Measurements from ENCODE around the gene CCDC148. TPM values are rescaled to one million over a fixed set of nuclear protein-coding genes. Genes with fewer than 3 reads are reported as not detected.

The CCDC148 gene
- total RNA-seq, 1 experiment from 2014 or later = 2.1 TPM

GRCh38 chr2:158381978-158382377, 74.6 kb downstream of the CCDC148 start (continued):
- TF ChIP-seq, protein P1, sequence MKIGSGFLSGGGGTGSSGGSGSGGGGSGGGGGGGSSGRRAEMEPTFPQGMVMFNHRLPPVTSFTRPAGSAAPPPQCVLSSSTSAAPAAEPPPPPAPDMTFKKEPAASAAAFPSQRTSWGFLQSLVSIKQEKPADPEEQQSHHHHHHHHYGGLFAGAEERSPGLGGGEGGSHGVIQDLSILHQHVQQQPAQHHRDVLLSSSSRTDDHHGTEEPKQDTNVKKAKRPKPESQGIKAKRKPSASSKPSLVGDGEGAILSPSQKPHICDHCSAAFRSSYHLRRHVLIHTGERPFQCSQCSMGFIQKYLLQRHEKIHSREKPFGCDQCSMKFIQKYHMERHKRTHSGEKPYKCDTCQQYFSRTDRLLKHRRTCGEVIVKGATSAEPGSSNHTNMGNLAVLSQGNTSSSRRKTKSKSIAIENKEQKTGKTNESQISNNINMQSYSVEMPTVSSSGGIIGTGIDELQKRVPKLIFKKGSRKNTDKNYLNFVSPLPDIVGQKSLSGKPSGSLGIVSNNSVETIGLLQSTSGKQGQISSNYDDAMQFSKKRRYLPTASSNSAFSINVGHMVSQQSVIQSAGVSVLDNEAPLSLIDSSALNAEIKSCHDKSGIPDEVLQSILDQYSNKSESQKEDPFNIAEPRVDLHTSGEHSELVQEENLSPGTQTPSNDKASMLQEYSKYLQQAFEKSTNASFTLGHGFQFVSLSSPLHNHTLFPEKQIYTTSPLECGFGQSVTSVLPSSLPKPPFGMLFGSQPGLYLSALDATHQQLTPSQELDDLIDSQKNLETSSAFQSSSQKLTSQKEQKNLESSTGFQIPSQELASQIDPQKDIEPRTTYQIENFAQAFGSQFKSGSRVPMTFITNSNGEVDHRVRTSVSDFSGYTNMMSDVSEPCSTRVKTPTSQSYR (CRISPR knock-in tag; IDR thresholded peaks at IDR 0.05) = no peak
- TF ChIP-seq ZNF396 (CRISPR knock-in tag; IDR thresholded peaks at IDR 0.05; ENCODE audit: borderline replicate concordance) (no peak), FOXP4 (CRISPR knock-in tag; IDR thresholded peaks at IDR 0.05) (no peak), GTF2I (CRISPR knock-in tag; conservative IDR thresholded peaks at IDR 0.05) (no peak)
- TF ChIP-seq, protein P2, sequence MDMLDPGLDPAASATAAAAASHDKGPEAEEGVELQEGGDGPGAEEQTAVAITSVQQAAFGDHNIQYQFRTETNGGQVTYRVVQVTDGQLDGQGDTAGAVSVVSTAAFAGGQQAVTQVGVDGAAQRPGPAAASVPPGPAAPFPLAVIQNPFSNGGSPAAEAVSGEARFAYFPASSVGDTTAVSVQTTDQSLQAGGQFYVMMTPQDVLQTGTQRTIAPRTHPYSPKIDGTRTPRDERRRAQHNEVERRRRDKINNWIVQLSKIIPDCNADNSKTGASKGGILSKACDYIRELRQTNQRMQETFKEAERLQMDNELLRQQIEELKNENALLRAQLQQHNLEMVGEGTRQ (CRISPR knock-in tag; IDR thresholded peaks at IDR 0.05) = no peak

DNA sequence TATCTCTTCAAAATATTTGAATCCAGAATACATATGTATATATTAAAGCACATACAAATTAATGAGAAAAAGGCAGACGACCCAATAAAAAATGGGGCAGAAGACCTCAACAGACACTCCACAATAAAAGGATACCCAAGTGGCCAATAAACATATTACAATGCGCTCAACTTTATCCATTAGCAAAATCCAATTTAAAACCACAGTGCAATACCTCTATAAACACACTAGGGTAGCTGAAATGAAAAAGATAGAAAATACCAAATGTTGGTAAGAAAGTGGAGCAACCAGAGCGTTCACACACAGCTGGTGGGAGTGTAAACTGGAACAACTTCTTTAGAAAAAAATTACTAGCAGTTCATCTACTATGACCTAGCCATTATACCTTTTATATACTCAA, 75.3 kb downstream of the CCDC148 start:
- no peak for ATAC-seq

More for the DNA sequence above, 75.3 kb downstream of the CCDC148 start:
- Mint-ChIP-seq H3K27me3 (ENCODE audit: low read depth) (peaks cover 4% of the 10 kb centered on the region), H3K4me3 (no peak overlapping the region), H3K27ac (no peak overlapping the region), H3K36me3 (0 out of 2 replicates have a peak, but pooled peaks cover 2% of the 10 kb centered on the region), H3K4me1 (no peaks in the 10 kb centered on the region), H3K9me3 (peaks cover 16% of the 10 kb centered on the region)
- CTCF ChIA-PET = no interaction called here
- TF ChIP-seq, protein P3, sequence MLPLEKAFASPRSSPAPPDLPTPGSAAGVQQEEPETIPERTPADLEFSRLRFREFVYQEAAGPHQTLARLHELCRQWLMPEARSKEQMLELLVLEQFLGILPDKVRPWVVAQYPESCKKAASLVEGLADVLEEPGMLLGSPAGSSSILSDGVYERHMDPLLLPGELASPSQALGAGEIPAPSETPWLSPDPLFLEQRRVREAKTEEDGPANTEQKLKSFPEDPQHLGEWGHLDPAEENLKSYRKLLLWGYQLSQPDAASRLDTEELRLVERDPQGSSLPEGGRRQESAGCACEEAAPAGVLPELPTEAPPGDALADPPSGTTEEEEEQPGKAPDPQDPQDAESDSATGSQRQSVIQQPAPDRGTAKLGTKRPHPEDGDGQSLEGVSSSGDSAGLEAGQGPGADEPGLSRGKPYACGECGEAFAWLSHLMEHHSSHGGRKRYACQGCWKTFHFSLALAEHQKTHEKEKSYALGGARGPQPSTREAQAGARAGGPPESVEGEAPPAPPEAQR (CRISPR knock-in tag; IDR thresholded peaks at IDR 0.05) = no peak
- TF ChIP-seq, protein P4, sequence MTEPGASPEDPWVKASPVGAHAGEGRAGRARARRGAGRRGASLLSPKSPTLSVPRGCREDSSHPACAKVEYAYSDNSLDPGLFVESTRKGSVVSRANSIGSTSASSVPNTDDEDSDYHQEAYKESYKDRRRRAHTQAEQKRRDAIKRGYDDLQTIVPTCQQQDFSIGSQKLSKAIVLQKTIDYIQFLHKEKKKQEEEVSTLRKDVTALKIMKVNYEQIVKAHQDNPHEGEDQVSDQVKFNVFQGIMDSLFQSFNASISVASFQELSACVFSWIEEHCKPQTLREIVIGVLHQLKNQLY (CRISPR knock-in tag; IDR thresholded peaks at IDR 0.05) = no peak
- TF ChIP-seq ZNF396 (CRISPR knock-in tag; IDR thresholded peaks at IDR 0.05; ENCODE audit: borderline replicate concordance) (no peak), E2F5 (CRISPR knock-in tag; IDR thresholded peaks at IDR 0.05) (no peak), RORB (CRISPR knock-in tag; IDR thresholded peaks at IDR 0.05) (no peak), IRF2 (CRISPR knock-in tag; IDR thresholded peaks at IDR 0.05; ENCODE audit: borderline replicate concordance, low read depth) (no peak), SP1 (CRISPR knock-in tag; conservative IDR thresholded peaks at IDR 0.05) (no peak), OVOL2 (CRISPR knock-in tag; IDR thresholded peaks at IDR 0.05; ENCODE audit: borderline replicate concordance) (no peak), ZNF121 (CRISPR knock-in tag; IDR thresholded peaks at IDR 0.05) (no peak), CBFB (CRISPR knock-in tag; IDR thresholded peaks at IDR 0.05; ENCODE audit: low read depth) (no peak)
- TF ChIP-seq, protein P5, sequence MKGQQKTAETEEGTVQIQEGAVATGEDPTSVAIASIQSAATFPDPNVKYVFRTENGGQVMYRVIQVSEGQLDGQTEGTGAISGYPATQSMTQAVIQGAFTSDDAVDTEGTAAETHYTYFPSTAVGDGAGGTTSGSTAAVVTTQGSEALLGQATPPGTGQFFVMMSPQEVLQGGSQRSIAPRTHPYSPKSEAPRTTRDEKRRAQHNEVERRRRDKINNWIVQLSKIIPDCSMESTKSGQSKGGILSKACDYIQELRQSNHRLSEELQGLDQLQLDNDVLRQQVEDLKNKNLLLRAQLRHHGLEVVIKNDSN (CRISPR knock-in tag; IDR thresholded peaks at IDR 0.05) = no peak
- TF ChIP-seq, protein P6, sequence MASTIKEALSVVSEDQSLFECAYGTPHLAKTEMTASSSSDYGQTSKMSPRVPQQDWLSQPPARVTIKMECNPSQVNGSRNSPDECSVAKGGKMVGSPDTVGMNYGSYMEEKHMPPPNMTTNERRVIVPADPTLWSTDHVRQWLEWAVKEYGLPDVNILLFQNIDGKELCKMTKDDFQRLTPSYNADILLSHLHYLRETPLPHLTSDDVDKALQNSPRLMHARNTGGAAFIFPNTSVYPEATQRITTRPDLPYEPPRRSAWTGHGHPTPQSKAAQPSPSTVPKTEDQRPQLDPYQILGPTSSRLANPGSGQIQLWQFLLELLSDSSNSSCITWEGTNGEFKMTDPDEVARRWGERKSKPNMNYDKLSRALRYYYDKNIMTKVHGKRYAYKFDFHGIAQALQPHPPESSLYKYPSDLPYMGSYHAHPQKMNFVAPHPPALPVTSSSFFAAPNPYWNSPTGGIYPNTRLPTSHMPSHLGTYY (CRISPR knock-in tag; IDR thresholded peaks at IDR 0.05) = no peak
- POLR2A ChIA-PET = no interaction called here
- DNase-seq (ENCODE audit: low spot score) = no peak
